HepG2 (cell line): ENCODE data around the gene ETS1. TPM values are rescaled to one million over a fixed set of nuclear protein-coding genes. Genes with fewer than 3 reads are reported as not detected.

Experiments
- AGO1 ChIP-seq: fragments of 200-400 bp; formaldehyde crosslinking; IDR thresholded peaks from 2 replicates; pipeline ENCODE4 v1.6.1; 2017; ENCODE audit warnings: mild to moderate bottlenecking, low read depth, low read length, moderate library complexity; ENCODE audit not compliant: poor library complexity, severe bottlenecking
- CHD4 ChIP-seq: fragments of 200-600 bp; sonication (generic); IDR thresholded peaks from 2 replicates; pipeline ENCODE4 v1.7.0; 2017; ENCODE audit warnings: mild to moderate bottlenecking, low read length, borderline replicate concordance
- MAFK ChIP-seq, 2 experiments: IDR thresholded peaks in 1 of 2; conservative IDR thresholded peaks in 1 of 2; 2 replicates each; pipeline ENCODE4 v1.6.1; 2011; ENCODE audit warnings: improper control_type of control experiment in 2 of 2, low read length in 2 of 2
- SOX5 ChIP-seq: IDR thresholded peaks from 2 replicates; pipeline ENCODE4 v1.6.1; 2016; ENCODE audit warnings: borderline replicate concordance
- SRSF9 ChIP-seq: fragments of 200-400 bp; formaldehyde crosslinking; IDR thresholded peaks from 2 replicates; pipeline ENCODE4 v1.6.1; 2018; ENCODE audit warnings: borderline replicate concordance, mild to moderate bottlenecking, low read depth, low read length; ENCODE audit not compliant: insufficient read depth, poor library complexity, severe bottlenecking
- TAF15 ChIP-seq: fragments of 200-400 bp; formaldehyde crosslinking; IDR thresholded peaks from one replicate; pipeline ENCODE4 v1.6.1; 2018; ENCODE audit warnings: mild to moderate bottlenecking, low read depth, low read length; ENCODE audit not compliant: poor library complexity, severe bottlenecking
- ZKSCAN8 ChIP-seq: IDR thresholded peaks from 2 replicates; pipeline ENCODE4 v1.6.1; 2016; ENCODE audit warnings: borderline replicate concordance, missing genetic modification reagents, missing compliant biosample characterization
- polyA plus RNA-seq, 8 experiments: library from polyadenylated mRNA; depleted of rRNA in 3 of 8; stranded (reverse) in 7 of 8; unstranded in 1 of 8; fragments of >200 nt; fragmentation: Illumina TruSeq in 4 of 8; extraction: Trizol in 4 of 8; gene quantifications; 2 replicates each; pipeline versions ENCODE4 v1.2.1 to v1.2.3, GENCODE V29; 2011 to 2016; ENCODE audit warnings: low read depth in 4 of 8, missing spikeins in 1 of 8, mixed read lengths in 1 of 8; ENCODE audit not compliant: insufficient read depth in 1 of 8
- total RNA-seq, 5 experiments: library from RNA; depleted of rRNA; stranded (reverse); fragments of >200 nt; fragmentation: Illumina TruSeq; extraction: Trizol; gene quantifications; 2 replicates each; pipeline ENCODE4 v1.2.3, GENCODE V29; 2016; ENCODE audit warnings: low read depth in 1 of 5
- TF ChIP-seq, protein P1 (sequence below): sonication (generic); formaldehyde crosslinking; conservative IDR thresholded peaks from 2 replicates; pipeline ENCODE4 v1.8.1; 2023; ENCODE audit warnings: missing genetic modification reagents
- TF ChIP-seq, protein P2 (sequence below): sonication (generic); formaldehyde crosslinking; IDR thresholded peaks from 2 replicates; pipeline ENCODE4 v1.4.0; 2020; ENCODE audit warnings: missing genetic modification reagents, mild to moderate bottlenecking, borderline replicate concordance

The ETS1 gene
- total and polyA plus RNA-seq, 2 of the 13 experiments (the other 11 are each of a cell fraction or from before 2014, with no cell fraction given): 0.18 to 0.34 TPM

DNA sequence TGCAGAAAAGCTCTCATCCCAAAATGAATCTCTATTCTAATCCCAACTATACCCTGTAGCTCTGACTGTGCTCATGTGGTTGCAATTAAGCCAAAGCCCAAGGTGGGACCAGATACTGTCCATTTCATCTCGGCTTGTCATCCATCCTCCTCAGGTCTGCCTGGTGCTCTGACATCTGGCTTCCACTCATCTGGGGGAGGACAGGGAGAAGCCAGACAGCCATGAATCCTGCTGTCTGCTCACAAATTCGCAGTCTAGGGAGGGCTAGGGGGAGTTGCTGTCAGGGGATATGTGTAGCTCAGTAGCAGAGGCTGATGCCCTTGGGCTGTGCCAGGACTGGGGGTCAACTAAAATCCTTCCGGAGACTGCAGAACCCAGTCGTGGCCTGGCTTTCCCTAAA is 167.1 kb downstream of the ETS1 start (continued):
- TF ChIP-seq SRSF9 (no peak), MAFK (conservative IDR thresholded peaks at IDR 0.05 in 1 of 2, IDR thresholded peaks at IDR 0.05 in 1 of 2; ENCODE audit: low read length in 2 of 2) (no peak), ZKSCAN8 (CRISPR knock-in tag) (no peak), SOX5 (CRISPR knock-in tag) (no peak), CHD4 (no peak), TAF15 (no peak), AGO1 (no peak)
- TF ChIP-seq, protein P1, sequence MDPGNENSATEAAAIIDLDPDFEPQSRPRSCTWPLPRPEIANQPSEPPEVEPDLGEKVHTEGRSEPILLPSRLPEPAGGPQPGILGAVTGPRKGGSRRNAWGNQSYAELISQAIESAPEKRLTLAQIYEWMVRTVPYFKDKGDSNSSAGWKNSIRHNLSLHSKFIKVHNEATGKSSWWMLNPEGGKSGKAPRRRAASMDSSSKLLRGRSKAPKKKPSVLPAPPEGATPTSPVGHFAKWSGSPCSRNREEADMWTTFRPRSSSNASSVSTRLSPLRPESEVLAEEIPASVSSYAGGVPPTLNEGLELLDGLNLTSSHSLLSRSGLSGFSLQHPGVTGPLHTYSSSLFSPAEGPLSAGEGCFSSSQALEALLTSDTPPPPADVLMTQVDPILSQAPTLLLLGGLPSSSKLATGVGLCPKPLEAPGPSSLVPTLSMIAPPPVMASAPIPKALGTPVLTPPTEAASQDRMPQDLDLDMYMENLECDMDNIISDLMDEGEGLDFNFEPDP (CRISPR knock-in tag): no peak
- TF ChIP-seq, protein P2, sequence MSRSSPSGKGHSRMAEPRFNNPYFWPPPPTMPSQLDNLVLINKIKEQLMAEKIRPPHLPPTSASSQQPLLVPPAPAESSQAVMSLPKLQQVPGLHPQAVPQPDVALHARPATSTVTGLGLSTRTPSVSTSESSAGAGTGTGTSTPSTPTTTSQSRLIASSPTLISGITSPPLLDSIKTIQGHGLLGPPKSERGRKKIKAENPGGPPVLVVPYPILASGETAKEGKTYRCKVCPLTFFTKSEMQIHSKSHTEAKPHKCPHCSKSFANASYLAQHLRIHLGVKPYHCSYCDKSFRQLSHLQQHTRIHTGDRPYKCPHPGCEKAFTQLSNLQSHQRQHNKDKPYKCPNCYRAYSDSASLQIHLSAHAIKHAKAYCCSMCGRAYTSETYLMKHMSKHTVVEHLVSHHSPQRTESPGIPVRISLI (CRISPR knock-in tag): no peak
